AG10803 (cell line): ENCODE measurements around the gene TUBB3.

Experiments used
- DNase-seq: peaks from one replicate; pipeline ENCODE4 v3.0.0; 2010; ENCODE audit warnings: low read depth
- H3K4me3 ChIP-seq: 2 replicates; pipeline ENCODE4 v1.5.1; 2011; ENCODE audit warnings: mild to moderate bottlenecking, low read length, control low read depth
- TF ChIP-seq, protein P1 (sequence below): conservative IDR thresholded peaks from 2 replicates; pipeline ENCODE4 v1.5.1; 2011; ENCODE audit warnings: mild to moderate bottlenecking, low read length, control low read depth, inconsistent platforms

Gene TUBB3

GRCh38 chr16:89903908-89904515, 19.1 kb upstream of the TUBB3 start:
- H3K4me3 ChIP-seq, result no peak overlapping the region
- TF ChIP-seq, protein P1, sequence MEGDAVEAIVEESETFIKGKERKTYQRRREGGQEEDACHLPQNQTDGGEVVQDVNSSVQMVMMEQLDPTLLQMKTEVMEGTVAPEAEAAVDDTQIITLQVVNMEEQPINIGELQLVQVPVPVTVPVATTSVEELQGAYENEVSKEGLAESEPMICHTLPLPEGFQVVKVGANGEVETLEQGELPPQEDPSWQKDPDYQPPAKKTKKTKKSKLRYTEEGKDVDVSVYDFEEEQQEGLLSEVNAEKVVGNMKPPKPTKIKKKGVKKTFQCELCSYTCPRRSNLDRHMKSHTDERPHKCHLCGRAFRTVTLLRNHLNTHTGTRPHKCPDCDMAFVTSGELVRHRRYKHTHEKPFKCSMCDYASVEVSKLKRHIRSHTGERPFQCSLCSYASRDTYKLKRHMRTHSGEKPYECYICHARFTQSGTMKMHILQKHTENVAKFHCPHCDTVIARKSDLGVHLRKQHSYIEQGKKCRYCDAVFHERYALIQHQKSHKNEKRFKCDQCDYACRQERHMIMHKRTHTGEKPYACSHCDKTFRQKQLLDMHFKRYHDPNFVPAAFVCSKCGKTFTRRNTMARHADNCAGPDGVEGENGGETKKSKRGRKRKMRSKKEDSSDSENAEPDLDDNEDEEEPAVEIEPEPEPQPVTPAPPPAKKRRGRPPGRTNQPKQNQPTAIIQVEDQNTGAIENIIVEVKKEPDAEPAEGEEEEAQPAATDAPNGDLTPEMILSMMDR, result no peak
- no peak for DNase-seq

- H3K4me3 ChIP-seq, result no peak overlapping the region
- DNase-seq, result no peak
- TF ChIP-seq, protein P1, result no peak
Observed at GRCh38 chr16:89904606-89905510, 18.3 kb upstream of the TUBB3 start.

DNA sequence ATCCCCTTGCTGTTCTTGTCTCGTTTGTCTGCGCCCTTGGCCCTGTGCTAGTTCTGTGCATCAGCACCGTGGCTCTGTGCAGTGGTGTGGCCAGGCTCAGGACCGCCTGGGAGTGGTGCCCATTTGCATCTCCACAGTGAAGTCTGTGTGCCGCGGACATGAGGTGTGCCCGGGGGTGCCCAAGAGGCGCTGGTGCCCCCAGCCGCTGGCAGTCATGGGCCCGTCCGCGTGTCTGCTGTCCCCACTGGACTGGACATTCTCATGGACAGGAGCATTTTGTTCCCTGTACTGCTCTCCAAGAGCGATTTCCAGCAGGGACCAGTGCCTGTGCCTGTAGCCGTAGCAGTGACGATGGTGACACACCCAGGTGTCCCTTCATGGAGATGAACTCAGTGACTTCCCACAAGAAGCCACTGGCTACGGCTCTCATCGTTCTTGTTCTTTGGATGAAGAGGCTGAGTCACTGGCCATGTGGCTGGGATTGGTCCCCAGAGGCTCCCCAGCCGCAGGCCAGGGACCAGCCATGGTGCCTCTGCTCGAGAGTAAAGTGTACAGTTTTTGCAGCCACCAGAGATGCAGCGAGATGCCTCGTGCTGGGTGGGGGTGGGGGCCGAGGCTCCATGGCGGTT, 17.5 kb upstream of the TUBB3 start:
- no peak for DNase-seq
- TF ChIP-seq, protein P1, result no peak
- no peak overlapping the region for H3K4me3 ChIP-seq

GRCh38 chr16:89906140-89907025, 16.8 kb upstream of the TUBB3 start:
- H3K4me3 ChIP-seq, result no peak overlapping the region
- DNase-seq, result no peak
- TF ChIP-seq, protein P1, result no peak

DNA sequence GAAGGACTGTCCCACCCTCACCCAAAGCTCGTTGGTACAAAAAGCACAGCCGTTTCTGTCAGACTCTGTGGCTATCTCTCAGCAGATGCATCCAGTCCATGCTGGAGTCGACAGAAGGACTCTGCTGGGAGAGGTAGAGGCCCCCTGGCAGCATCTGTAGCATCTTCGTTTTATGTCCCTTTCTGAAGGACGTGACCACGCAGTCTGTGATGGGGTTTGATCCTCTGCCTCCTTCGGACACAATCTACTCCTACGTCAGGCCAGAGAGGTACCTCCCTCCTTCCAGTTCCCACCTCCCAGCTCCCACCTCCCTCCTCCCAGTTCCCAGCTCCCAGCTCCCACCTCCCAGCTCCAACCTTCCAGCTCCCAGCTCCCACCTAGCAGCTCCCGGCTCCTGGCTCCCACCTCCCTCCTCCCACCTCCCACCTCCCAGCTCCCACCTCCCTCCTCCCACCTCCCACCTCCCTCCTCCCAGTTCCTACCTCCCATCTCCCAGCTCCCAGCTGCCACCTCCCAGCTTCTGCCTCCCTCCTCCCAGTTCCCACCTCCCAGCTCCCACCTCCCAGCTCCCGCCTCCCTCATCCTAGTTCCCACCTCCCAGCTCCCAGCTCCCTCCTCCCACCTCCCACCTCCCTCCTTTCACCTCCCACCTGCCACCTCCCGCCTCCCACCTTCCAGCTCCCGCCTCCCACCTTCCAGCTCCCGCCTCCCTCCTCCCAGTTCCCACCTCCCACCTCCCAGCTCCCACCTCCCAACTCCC, 15.9 kb upstream of the TUBB3 start:
- no peak overlapping the region for H3K4me3 ChIP-seq
- no peak for DNase-seq
- TF ChIP-seq, protein P1, result no peak

DNA sequence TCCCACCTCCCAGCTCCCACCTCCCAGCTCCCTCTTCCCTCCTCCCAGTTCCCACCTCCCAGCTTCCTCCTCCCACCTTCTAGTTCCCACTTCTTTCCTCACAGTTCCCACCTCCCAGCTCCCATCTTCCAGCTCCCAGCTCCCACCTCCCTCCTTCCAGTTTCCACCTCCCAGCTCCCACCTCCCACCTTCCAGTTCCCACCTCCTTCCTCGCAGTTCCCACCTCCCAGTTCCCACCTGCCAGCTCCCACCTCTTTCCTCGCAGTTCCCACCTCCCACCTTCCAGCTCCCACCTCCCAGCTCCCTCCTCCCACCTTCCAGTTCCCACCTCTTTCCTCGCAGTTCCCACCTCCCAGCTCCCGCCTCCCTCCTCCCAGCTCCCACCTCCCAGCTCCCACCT, 14.9 kb upstream of the TUBB3 start:
- H3K4me3 ChIP-seq, result no peak overlapping the region
- DNase-seq, result no peak
- TF ChIP-seq, protein P1, result no peak
